Heart left ventricle (tissue), 13 donors: ENCODE data around the gene COPB1.

ENCODE experiments used
- CTCF ChIP-seq, 12 donors: fragments of 200-600 bp; sonication (generic) in 4 of 12; IDR thresholded peaks; one replicate each; pipeline versions ENCODE4 v1.5.0 to v1.8.0; 2018 to 2022; ENCODE audit warnings: antibody characterized with exemption in 12 of 12, mild to moderate bottlenecking in 5 of 12
- POLR2A ChIP-seq, 2 donors: fragments of 450-650 bp; IDR thresholded peaks; one replicate each; pipeline ENCODE4 v1.6.1; 2017; ENCODE audit warnings: antibody characterized with exemption in 2 of 2, mild to moderate bottlenecking in 2 of 2, moderate library complexity in 2 of 2
- donor health status: ischemic (EF 13 %, LVEDD 7.1; RV severe dilation, severe dysfunction).
- donor health status: DM: no; HTN: yes; CAD: no.
- donor health status: DM: no; HTN: no; CAD: no.
- donor health status: ischemic (EF 25% LVEDD 6.9; RV normal size, moderate dysfunction).
- donor health status: ischemic (EF 25% LVEDD 5.7; RV mildly dilated, moderate dysfunction).
- donor health status: ischemic (EF 35%, LVEDD 5.7; RV mildly dilated, moderate dysfunction).
- donor health status: nonischemic (EF 11% LVEDD 7.7; RV severe dilation, severe dysfunction).
- donor health status: DM: yes; HTN: yes; CAD: no.
- donor health status: PGD.
- donor health status: ischemic (EF 29% LVEDD 5.4; RV normal size, mild dysfunction).
- donor health status: nonischemic (EF 23%, LVEDD 6.1; RV moderate dilation, normal function).

- TF ChIP-seq CTCF (IDR thresholded peaks at IDR 0.05) = no peak
- no peak for TF ChIP-seq POLR2A (IDR thresholded peaks at IDR 0.05)
Measured at GRCh38 chr11:14408612-14409011, 91.0 kb downstream of the COPB1 start.
